HG03039 (cell line): ENCODE results near the gene TMEM147.

Experiments used
- ATAC-seq: cut with Tn5 transposase; IDR thresholded peaks from one replicate; pipeline ENCODE4 v1.9.1; 2021; ENCODE audit warnings: mild to moderate bottlenecking, moderate library complexity; ENCODE audit not compliant: unreplicated experiment

Gene TMEM147

GRCh38 chr19:35545855-35546381 is 492 bp downstream of the TMEM147 start:
- ATAC-seq: peak; percentile 24

GRCh38 chr19:35546532-35546931 is 1.1 kb downstream of the TMEM147 start:
- ATAC-seq: no peak

GRCh38 chr19:35549174-35549788 is 3.9 kb downstream of the TMEM147 start:
- ATAC-seq: no peak

- no peak for ATAC-seq
These were observed 4.6 kb downstream of the TMEM147 start for GRCh38 chr19:35549879-35550523.

- no peak for ATAC-seq
These were observed 5.8 kb downstream of the TMEM147 start for GRCh38 chr19:35551091-35551810.

- no peak for ATAC-seq
These were observed 7.3 kb downstream of the TMEM147 start for GRCh38 chr19:35552534-35553384.

GRCh38 chr19:35553385-35554000 is 8.1 kb downstream of the TMEM147 start:
- no peak for ATAC-seq

- no peak for ATAC-seq
These were observed 8.7 kb downstream of the TMEM147 start for GRCh38 chr19:35554076-35554475.

GRCh38 chr19:35555301-35556005 is 10.0 kb downstream of the TMEM147 start:
- no peak for ATAC-seq

- ATAC-seq: no peak
These were observed 10.7 kb downstream of the TMEM147 start for GRCh38 chr19:35556025-35556590.

GRCh38 chr19:35556846-35557538 is 11.6 kb downstream of the TMEM147 start:
- no peak for ATAC-seq

- ATAC-seq: no peak
These were observed 12.3 kb downstream of the TMEM147 start for GRCh38 chr19:35557539-35558399.

- no peak for ATAC-seq
These were observed 13.2 kb downstream of the TMEM147 start for GRCh38 chr19:35558400-35559280.

GRCh38 chr19:35559281-35559659 is 13.8 kb downstream of the TMEM147 start:
- no peak for ATAC-seq

GRCh38 chr19:35559781-35560180 is 14.4 kb downstream of the TMEM147 start:
- ATAC-seq: no peak

GRCh38 chr19:35560271-35560670 is 14.8 kb downstream of the TMEM147 start:
- ATAC-seq: no peak

GRCh38 chr19:35560677-35561076 is 15.3 kb downstream of the TMEM147 start:
- no peak for ATAC-seq
